Measurements from ENCODE around the gene DCHS1. TPM values are rescaled to one million over a fixed set of nuclear protein-coding genes. Genes with fewer than 3 reads are reported as not detected.

The DCHS1 gene
- total RNA-seq, 1 experiment from 2014 or later = 14.2 TPM

DNA sequence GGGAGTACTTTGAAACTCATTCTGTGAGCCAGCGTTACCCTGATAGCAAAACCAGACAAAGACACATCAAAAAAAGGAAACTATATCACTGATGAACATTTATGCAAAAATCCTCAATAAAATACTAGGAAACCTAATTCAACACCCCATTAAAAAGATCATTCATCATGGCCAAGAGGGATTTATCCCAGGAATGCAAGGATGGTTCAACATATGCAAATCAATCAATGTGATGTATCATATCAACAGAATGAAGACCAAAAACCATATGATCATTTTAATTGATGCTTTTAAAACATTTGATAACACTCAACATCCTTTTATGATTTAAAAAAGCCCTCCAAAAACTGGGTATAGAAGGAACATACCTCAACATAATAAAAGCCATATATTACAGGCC lies 72.0 kb downstream of the DCHS1 start:
- H3K27me3 Mint-ChIP-seq (ENCODE audit: low read depth) = no peaks in the 10 kb centered on the region
- no peaks in the 10 kb centered on the region for H3K4me1 Mint-ChIP-seq
- CTCF ChIA-PET = no interaction called here
- H3K4me3 Mint-ChIP-seq = no peak overlapping the region
- peaks cover 34% of the 10 kb centered on the region for H3K9me3 Mint-ChIP-seq
- no peak overlapping the region for H3K27ac Mint-ChIP-seq
- H3K36me3 Mint-ChIP-seq = peaks cover 3% of the 10 kb centered on the region
- DNase-seq (ENCODE audit: low spot score) = no peak
- no peak for ATAC-seq
- POLR2A ChIA-PET = no interaction called here
- no peak for TF ChIP-seq ELF4 (CRISPR knock-in tag; IDR thresholded peaks at IDR 0.05; ENCODE audit: low read depth)
- TF ChIP-seq ZNF671 (CRISPR knock-in tag; IDR thresholded peaks at IDR 0.05) = no peak
- TF ChIP-seq NR3C1 (CRISPR knock-in tag; conservative IDR thresholded peaks at IDR 0.05; ENCODE audit: low read depth) = no peak
- TF ChIP-seq MYBL2 (CRISPR knock-in tag; IDR thresholded peaks at IDR 0.05) = no peak
- no peak for TF ChIP-seq E2F5 (CRISPR knock-in tag; IDR thresholded peaks at IDR 0.05)
- no peak for TF ChIP-seq JAZF1 (CRISPR knock-in tag; IDR thresholded peaks at IDR 0.05)
- TF ChIP-seq HMGXB4 (CRISPR knock-in tag; IDR thresholded peaks at IDR 0.05) = no peak
- TF ChIP-seq NR2C2 (CRISPR knock-in tag; IDR thresholded peaks at IDR 0.05) = no peak
- TF ChIP-seq TEAD4 (CRISPR knock-in tag; IDR thresholded peaks at IDR 0.05) = no peak
- TF ChIP-seq, protein P1, sequence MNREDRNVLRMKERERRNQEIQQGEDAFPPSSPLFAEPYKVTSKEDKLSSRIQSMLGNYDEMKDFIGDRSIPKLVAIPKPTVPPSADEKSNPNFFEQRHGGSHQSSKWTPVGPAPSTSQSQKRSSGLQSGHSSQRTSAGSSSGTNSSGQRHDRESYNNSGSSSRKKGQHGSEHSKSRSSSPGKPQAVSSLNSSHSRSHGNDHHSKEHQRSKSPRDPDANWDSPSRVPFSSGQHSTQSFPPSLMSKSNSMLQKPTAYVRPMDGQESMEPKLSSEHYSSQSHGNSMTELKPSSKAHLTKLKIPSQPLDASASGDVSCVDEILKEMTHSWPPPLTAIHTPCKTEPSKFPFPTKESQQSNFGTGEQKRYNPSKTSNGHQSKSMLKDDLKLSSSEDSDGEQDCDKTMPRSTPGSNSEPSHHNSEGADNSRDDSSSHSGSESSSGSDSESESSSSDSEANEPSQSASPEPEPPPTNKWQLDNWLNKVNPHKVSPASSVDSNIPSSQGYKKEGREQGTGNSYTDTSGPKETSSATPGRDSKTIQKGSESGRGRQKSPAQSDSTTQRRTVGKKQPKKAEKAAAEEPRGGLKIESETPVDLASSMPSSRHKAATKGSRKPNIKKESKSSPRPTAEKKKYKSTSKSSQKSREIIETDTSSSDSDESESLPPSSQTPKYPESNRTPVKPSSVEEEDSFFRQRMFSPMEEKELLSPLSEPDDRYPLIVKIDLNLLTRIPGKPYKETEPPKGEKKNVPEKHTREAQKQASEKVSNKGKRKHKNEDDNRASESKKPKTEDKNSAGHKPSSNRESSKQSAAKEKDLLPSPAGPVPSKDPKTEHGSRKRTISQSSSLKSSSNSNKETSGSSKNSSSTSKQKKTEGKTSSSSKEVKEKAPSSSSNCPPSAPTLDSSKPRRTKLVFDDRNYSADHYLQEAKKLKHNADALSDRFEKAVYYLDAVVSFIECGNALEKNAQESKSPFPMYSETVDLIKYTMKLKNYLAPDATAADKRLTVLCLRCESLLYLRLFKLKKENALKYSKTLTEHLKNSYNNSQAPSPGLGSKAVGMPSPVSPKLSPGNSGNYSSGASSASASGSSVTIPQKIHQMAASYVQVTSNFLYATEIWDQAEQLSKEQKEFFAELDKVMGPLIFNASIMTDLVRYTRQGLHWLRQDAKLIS (CRISPR knock-in tag; IDR thresholded peaks at IDR 0.05; ENCODE audit: borderline replicate concordance) = no peak
- no peak for TF ChIP-seq NFYB (CRISPR knock-in tag; conservative IDR thresholded peaks at IDR 0.05; ENCODE audit: low read depth)
- no peak for TF ChIP-seq ZNF317 (CRISPR knock-in tag; IDR thresholded peaks at IDR 0.05; ENCODE audit: borderline replicate concordance, low read depth)
- TF ChIP-seq, protein P2, sequence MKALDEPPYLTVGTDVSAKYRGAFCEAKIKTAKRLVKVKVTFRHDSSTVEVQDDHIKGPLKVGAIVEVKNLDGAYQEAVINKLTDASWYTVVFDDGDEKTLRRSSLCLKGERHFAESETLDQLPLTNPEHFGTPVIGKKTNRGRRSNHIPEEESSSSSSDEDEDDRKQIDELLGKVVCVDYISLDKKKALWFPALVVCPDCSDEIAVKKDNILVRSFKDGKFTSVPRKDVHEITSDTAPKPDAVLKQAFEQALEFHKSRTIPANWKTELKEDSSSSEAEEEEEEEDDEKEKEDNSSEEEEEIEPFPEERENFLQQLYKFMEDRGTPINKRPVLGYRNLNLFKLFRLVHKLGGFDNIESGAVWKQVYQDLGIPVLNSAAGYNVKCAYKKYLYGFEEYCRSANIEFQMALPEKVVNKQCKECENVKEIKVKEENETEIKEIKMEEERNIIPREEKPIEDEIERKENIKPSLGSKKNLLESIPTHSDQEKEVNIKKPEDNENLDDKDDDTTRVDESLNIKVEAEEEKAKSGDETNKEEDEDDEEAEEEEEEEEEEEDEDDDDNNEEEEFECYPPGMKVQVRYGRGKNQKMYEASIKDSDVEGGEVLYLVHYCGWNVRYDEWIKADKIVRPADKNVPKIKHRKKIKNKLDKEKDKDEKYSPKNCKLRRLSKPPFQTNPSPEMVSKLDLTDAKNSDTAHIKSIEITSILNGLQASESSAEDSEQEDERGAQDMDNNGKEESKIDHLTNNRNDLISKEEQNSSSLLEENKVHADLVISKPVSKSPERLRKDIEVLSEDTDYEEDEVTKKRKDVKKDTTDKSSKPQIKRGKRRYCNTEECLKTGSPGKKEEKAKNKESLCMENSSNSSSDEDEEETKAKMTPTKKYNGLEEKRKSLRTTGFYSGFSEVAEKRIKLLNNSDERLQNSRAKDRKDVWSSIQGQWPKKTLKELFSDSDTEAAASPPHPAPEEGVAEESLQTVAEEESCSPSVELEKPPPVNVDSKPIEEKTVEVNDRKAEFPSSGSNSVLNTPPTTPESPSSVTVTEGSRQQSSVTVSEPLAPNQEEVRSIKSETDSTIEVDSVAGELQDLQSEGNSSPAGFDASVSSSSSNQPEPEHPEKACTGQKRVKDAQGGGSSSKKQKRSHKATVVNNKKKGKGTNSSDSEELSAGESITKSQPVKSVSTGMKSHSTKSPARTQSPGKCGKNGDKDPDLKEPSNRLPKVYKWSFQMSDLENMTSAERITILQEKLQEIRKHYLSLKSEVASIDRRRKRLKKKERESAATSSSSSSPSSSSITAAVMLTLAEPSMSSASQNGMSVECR (CRISPR knock-in tag; IDR thresholded peaks at IDR 0.05; ENCODE audit: borderline replicate concordance) = no peak
- TF ChIP-seq PRDM15 (CRISPR knock-in tag; IDR thresholded peaks at IDR 0.05) = no peak
- TF ChIP-seq RELA (CRISPR knock-in tag; IDR thresholded peaks at IDR 0.05; ENCODE audit: borderline replicate concordance) = no peak
- TF ChIP-seq, protein P3, sequence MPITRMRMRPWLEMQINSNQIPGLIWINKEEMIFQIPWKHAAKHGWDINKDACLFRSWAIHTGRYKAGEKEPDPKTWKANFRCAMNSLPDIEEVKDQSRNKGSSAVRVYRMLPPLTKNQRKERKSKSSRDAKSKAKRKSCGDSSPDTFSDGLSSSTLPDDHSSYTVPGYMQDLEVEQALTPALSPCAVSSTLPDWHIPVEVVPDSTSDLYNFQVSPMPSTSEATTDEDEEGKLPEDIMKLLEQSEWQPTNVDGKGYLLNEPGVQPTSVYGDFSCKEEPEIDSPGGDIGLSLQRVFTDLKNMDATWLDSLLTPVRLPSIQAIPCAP (CRISPR knock-in tag; IDR thresholded peaks at IDR 0.05) = no peak
- TF ChIP-seq ETV6 (CRISPR knock-in tag; IDR thresholded peaks at IDR 0.05) = no peak
- no peak for TF ChIP-seq IRF2 (CRISPR knock-in tag; IDR thresholded peaks at IDR 0.05; ENCODE audit: borderline replicate concordance, low read depth)
- TF ChIP-seq NFATC4 (CRISPR knock-in tag; IDR thresholded peaks at IDR 0.05) = no peak
- TF ChIP-seq, protein P4, sequence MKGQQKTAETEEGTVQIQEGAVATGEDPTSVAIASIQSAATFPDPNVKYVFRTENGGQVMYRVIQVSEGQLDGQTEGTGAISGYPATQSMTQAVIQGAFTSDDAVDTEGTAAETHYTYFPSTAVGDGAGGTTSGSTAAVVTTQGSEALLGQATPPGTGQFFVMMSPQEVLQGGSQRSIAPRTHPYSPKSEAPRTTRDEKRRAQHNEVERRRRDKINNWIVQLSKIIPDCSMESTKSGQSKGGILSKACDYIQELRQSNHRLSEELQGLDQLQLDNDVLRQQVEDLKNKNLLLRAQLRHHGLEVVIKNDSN (CRISPR knock-in tag; IDR thresholded peaks at IDR 0.05) = no peak
